ENCODE data around the gene HOXA2. TPM values are rescaled to one million over a fixed set of nuclear protein-coding genes. Genes with fewer than 3 reads are reported as not detected.

HOXA2 gene
- total and polyA plus RNA-seq, 2 of the 8 experiments (the other 6 are each of a cell fraction or from before 2014, with no cell fraction given) = not detected

Small RNAs within 50 kb of the gene (small RNA-seq; reads per million reads assigned to genes)
- gene AC004080.5 (ENCODE audit: insufficient read depth) (not detected), gene RF01977 (ENCODE audit: insufficient read depth) (not detected)

Other genes starting within 250 kb of the HOXA2 start
- 5.1 and 5.3 TPM in 2 replicates for gene SKAP2, start 238.1 kb downstream of the HOXA2 start, total RNA-seq (2021; fragmentation: NEBNext Ultra II Directional; extraction: Animal tissue kit (Norgen Biotek cat#: 25700))
- 0.25 and 0.53 TPM in 2 replicates for gene SKAP2, start 238.1 kb downstream of the HOXA2 start, polyA plus RNA-seq (2011; rRNA removed)
- gene HOXA1, start 6.7 kb downstream of the HOXA2 start, total RNA-seq (2021; fragmentation: NEBNext Ultra II Directional; extraction: Animal tissue kit (Norgen Biotek cat#: 25700)) = not detected in 2 replicates
- gene HOXA1, start 6.7 kb downstream of the HOXA2 start, polyA plus RNA-seq (2011; rRNA removed) = not detected in 2 replicates
- gene HOXA4, start 28.1 kb upstream of the HOXA2 start, total RNA-seq (2021; fragmentation: NEBNext Ultra II Directional; extraction: Animal tissue kit (Norgen Biotek cat#: 25700)) = not detected in 2 replicates
- not detected in 2 replicates for gene HOXA4, start 28.1 kb upstream of the HOXA2 start, polyA plus RNA-seq (2011; rRNA removed)
- gene HOXA5, start 41.0 kb upstream of the HOXA2 start, total RNA-seq (2021; fragmentation: NEBNext Ultra II Directional; extraction: Animal tissue kit (Norgen Biotek cat#: 25700)) = not detected in 2 replicates
- not detected in 2 replicates for gene HOXA5, start 41.0 kb upstream of the HOXA2 start, polyA plus RNA-seq (2011; rRNA removed)
- not detected in 2 replicates for gene HOXA6, start 45.1 kb upstream of the HOXA2 start, total RNA-seq (2021; fragmentation: NEBNext Ultra II Directional; extraction: Animal tissue kit (Norgen Biotek cat#: 25700))
- gene HOXA6, start 45.1 kb upstream of the HOXA2 start, polyA plus RNA-seq (2011; rRNA removed) = not detected in 2 replicates
- gene HOXA3, start 49.9 kb upstream of the HOXA2 start, total RNA-seq (2021; fragmentation: NEBNext Ultra II Directional; extraction: Animal tissue kit (Norgen Biotek cat#: 25700)) = not detected in 2 replicates
- not detected in 2 replicates for gene HOXA3, start 49.9 kb upstream of the HOXA2 start, polyA plus RNA-seq (2011; rRNA removed)
- gene HOXA7, start 54.0 kb upstream of the HOXA2 start, total RNA-seq (2021; fragmentation: NEBNext Ultra II Directional; extraction: Animal tissue kit (Norgen Biotek cat#: 25700)) = not detected in 2 replicates
- 0.03 TPM in 1 of 2 replicates, not detected in the other for gene HOXA7, start 54.0 kb upstream of the HOXA2 start, polyA plus RNA-seq (2011; rRNA removed)
- gene HOXA9, start 62.9 kb upstream of the HOXA2 start, total RNA-seq (2021; fragmentation: NEBNext Ultra II Directional; extraction: Animal tissue kit (Norgen Biotek cat#: 25700)) = not detected in 2 replicates
- gene HOXA9, start 62.9 kb upstream of the HOXA2 start, polyA plus RNA-seq (2011; rRNA removed) = not detected in 2 replicates
- gene HOXA10, start 71.6 kb upstream of the HOXA2 start, total RNA-seq (2021; fragmentation: NEBNext Ultra II Directional; extraction: Animal tissue kit (Norgen Biotek cat#: 25700)) = not detected in 2 replicates
- not detected in 2 replicates for gene HOXA10, start 71.6 kb upstream of the HOXA2 start, polyA plus RNA-seq (2011; rRNA removed)
- not detected in 2 replicates for gene HOXA11, start 82.5 kb upstream of the HOXA2 start, total RNA-seq (2021; fragmentation: NEBNext Ultra II Directional; extraction: Animal tissue kit (Norgen Biotek cat#: 25700))
- not detected in 2 replicates for gene HOXA11, start 82.5 kb upstream of the HOXA2 start, polyA plus RNA-seq (2011; rRNA removed)
- gene HOXA13, start 97.4 kb upstream of the HOXA2 start, total RNA-seq (2021; fragmentation: NEBNext Ultra II Directional; extraction: Animal tissue kit (Norgen Biotek cat#: 25700)) = not detected in 2 replicates
- gene HOXA13, start 97.4 kb upstream of the HOXA2 start, polyA plus RNA-seq (2011; rRNA removed) = not detected in 2 replicates
- not detected in 2 replicates for gene EVX1, start 140.1 kb upstream of the HOXA2 start, total RNA-seq (2021; fragmentation: NEBNext Ultra II Directional; extraction: Animal tissue kit (Norgen Biotek cat#: 25700))
- 0.02 TPM in 1 of 2 replicates, not detected in the other for gene EVX1, start 140.1 kb upstream of the HOXA2 start, polyA plus RNA-seq (2011; rRNA removed)